Neural cell (in vitro differentiated cells): ENCODE measurements around the gene TMEM168.

Experiments
- EP300 ChIP-seq: fragments of 450-650 bp; conservative IDR thresholded peaks from 2 replicates; pipeline ENCODE4 v1.6.1; 2014; ENCODE audit warnings: antibody characterized with exemption, mild to moderate bottlenecking, moderate library complexity; ENCODE audit not compliant: poor library complexity, severe bottlenecking
- EZH2 ChIP-seq: fragments of 200-600, 300-800 bp; shearing (Covaris generic), sonication (generic); IDR thresholded peaks from 2 replicates; pipeline ENCODE4 v1.6.1; 2014; ENCODE audit warnings: antibody characterized with exemption, low read length, borderline replicate concordance, mild to moderate bottlenecking; ENCODE audit not compliant: insufficient read depth, poor library complexity, severe bottlenecking
- MXI1 ChIP-seq: fragments of 450-650 bp; conservative IDR thresholded peaks from 2 replicates; pipeline ENCODE4 v1.6.1; 2014; ENCODE audit warnings: antibody characterized with exemption, mild to moderate bottlenecking; ENCODE audit not compliant: poor library complexity, severe bottlenecking
- POLR2AphosphoS5 ChIP-seq: IDR thresholded peaks from 2 replicates; pipeline ENCODE4 v1.6.1; 2012
- RAD21 ChIP-seq: fragments of 450-650 bp; conservative IDR thresholded peaks from 2 replicates; pipeline ENCODE4 v1.6.1; 2014; ENCODE audit warnings: antibody characterized with exemption, mild to moderate bottlenecking, moderate library complexity
- SMC3 ChIP-seq: fragments of 450-650 bp; conservative IDR thresholded peaks from 2 replicates; pipeline ENCODE4 v1.6.1; 2014; ENCODE audit warnings: antibody characterized with exemption, mild to moderate bottlenecking, moderate library complexity; ENCODE audit not compliant: poor library complexity
- TF ChIP-seq, protein P1 (sequence below): fragments of 450-650 bp; IDR thresholded peaks from 2 replicates; pipeline ENCODE4 v1.5.1; 2014; ENCODE audit warnings: antibody characterized with exemption, mild to moderate bottlenecking, moderate library complexity; ENCODE audit not compliant: poor library complexity, severe bottlenecking

DNA sequence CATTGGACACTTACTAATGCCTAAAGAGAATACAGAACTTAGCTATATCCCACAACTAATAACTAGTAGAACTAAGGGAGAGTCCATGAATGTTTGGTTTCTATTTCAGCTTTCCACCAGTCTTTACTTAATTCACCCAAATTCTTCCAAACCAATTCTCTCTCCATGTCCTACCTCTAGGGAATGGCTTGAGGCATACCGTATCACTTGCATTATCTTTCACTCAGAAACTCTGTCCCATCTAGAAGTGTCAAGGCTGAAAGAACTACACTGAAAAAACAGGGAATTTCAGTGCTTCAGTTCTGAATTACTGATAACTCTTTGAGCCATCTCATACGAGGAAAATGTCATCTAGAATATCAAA is 758 bp downstream of the TMEM168 start:
- TF ChIP-seq EP300 (no peak), POLR2AphosphoS5 (no peak), SMC3 (no peak), RAD21 (no peak), MXI1 (no peak), EZH2 (no peak)
- TF ChIP-seq, protein P1, sequence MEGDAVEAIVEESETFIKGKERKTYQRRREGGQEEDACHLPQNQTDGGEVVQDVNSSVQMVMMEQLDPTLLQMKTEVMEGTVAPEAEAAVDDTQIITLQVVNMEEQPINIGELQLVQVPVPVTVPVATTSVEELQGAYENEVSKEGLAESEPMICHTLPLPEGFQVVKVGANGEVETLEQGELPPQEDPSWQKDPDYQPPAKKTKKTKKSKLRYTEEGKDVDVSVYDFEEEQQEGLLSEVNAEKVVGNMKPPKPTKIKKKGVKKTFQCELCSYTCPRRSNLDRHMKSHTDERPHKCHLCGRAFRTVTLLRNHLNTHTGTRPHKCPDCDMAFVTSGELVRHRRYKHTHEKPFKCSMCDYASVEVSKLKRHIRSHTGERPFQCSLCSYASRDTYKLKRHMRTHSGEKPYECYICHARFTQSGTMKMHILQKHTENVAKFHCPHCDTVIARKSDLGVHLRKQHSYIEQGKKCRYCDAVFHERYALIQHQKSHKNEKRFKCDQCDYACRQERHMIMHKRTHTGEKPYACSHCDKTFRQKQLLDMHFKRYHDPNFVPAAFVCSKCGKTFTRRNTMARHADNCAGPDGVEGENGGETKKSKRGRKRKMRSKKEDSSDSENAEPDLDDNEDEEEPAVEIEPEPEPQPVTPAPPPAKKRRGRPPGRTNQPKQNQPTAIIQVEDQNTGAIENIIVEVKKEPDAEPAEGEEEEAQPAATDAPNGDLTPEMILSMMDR, result no peak
